Rectal smooth muscle tissue (tissue), 1 donor: Measurements from ENCODE around the gene LYZL2.
"Not testable (repeated sequence)": the region's sequence is repeated elsewhere in the genome, so short reads cannot be mapped to it uniquely, and the experiment has no call there.

ENCODE experiments used
- H3K27ac ChIP-seq: one replicate; pipeline ENCODE4 v1.7.0; 2013; ENCODE audit warnings: low read depth, low read length, inconsistent platforms
- H3K27me3 ChIP-seq: one replicate; pipeline ENCODE4 v1.7.0; 2013; ENCODE audit warnings: low read length; ENCODE audit not compliant: control insufficient read depth, insufficient read depth
- H3K36me3 ChIP-seq: one replicate; pipeline ENCODE4 v1.7.0; 2013; ENCODE audit warnings: low read length; ENCODE audit not compliant: control insufficient read depth, insufficient read depth
- H3K4me1 ChIP-seq: one replicate; pipeline ENCODE4 v1.7.0; 2013; ENCODE audit warnings: low read length; ENCODE audit not compliant: control insufficient read depth, insufficient read depth
- H3K4me3 ChIP-seq: one replicate; pipeline ENCODE4 v1.7.0; 2013; ENCODE audit warnings: low read length
- H3K9ac ChIP-seq: one replicate; pipeline ENCODE4 v1.7.0; 2013; ENCODE audit warnings: low read length

The LYZL2 gene

DNA sequence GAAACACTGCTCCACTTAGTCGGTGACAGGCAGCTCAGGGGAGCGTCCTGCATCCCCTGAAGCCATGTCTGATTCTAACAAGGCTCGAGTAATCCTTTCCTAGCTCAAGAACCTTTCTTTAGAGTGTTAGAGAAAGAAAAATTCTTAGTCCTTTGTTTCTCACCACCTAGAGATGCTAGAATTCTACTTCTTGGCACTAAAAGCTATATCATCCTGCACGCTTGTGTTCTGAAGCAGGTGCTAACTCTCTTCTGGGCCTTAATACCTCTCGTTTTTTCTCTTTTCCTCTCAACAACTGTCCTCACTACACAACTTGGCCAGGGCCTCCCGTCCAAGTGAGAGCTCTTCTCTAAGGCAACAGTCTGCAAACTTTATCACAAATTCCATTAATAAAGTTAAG lies at the start of gene LYZL2:
LYZL2 (minus strand) TSS at position 101 of the 400 bp plus-strand sequence. CDS start 2,838 bp downstream, outside the sequence.
- Histone ChIP-seq H3K36me3 (no peaks in the 10 kb centered on the region), H3K4me1 (no peaks in the 10 kb centered on the region), H3K9ac (no peak within 1 kb of the TSS), H3K4me3 (no peak within 1 kb of the TSS), H3K27ac (no peak within 1 kb of the TSS), H3K27me3 (no peaks in the 10 kb centered on the region)

DNA sequence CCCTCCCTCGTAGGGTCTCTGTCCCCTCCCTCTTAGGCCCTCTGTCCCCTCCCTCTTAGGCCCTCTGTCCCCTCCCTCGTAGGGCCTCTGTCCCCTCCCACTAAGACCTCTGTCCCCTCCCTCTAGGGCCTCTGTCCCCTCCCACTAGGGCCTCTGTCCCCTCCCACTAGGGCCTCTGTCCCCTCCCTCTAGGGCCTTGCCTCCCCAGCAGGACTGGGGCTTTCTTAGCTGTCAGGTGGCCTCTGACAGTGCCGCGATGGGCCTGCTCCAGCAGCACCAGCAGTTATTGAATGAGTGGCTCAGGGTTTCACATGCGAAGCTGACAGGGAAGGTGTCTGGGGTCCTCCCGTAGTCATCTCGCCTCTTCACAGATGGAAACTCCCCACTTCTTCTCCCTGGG lies 48.1 kb upstream of the LYZL2 start:
- H3K4me1 ChIP-seq, H3K9ac ChIP-seq, H3K27me3 ChIP-seq, H3K4me3 ChIP-seq, H3K36me3 ChIP-seq, H3K27ac ChIP-seq: not testable (repeated sequence)

DNA sequence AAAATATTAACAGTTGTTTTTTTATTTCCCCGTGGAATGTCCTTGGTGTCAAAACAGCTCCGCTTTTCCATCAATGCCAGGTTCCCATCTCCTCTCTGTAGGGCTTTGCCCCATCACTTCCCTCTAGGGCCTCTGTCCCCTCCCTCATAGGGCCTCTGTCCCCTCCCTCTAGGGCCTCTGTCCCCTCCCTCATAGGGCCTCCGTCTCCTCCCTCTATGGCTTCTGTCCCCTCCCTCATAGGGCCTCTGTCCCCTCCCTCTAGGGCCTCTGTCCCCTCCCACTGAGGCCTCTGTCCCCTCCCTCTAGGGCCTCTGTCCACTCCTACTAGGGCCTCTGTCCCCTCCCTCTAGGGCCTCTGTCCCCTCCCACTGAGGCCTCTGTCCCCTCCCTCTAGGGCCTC lies 47.6 kb upstream of the LYZL2 start:
- not testable (repeated sequence) for H3K4me1 ChIP-seq, H3K27ac ChIP-seq, H3K9ac ChIP-seq, H3K27me3 ChIP-seq, H3K36me3 ChIP-seq, H3K4me3 ChIP-seq

DNA sequence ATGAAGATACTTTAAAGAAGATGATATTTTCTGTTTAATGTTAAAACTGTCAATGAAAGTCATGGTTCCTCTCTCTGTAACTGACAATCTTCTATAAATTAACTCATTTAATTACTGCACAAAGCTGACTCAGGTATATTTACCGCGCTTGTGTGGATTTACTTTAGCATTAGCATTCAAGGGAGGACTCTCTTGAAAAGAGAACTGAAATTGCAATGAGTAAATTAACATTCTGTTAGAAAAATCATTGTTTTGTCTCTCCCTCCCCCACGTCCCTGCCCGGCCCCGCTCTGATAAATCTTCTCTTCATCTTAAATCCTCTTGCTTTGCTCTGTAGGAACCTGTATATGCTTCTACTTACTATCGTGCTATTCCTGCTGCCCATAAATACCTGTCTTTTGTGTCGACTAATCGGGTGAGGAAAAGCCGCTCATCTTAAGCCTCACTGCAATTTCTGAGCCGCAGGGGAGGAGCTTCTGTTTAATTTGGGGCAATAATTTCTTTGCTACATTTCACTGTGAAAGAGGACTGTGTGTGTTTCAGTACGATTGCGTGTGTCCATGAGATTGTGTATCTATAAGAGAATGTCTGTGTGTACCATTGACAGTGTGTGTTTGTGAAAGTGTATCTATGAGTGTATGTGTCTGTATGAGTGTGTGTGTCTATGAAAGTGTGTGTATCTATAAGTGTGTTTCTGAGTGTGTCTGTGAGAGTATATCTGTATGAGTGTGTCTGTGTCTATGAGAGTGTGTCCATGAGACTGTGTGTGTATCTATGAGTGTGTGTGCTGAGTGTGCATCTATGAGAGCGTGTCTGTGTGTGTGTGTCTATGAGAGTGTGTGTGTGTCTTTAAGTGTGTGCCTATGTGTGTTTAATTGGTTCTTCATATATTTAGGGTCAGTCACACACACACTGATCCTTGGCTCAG lies 46.5 kb upstream of the LYZL2 start:
- Histone ChIP-seq H3K4me3 (no peak overlapping the region), H3K27me3 (no peaks in the 10 kb centered on the region), H3K27ac (no peak overlapping the region), H3K9ac (no peak overlapping the region), H3K36me3 (no peaks in the 10 kb centered on the region), H3K4me1 (no peaks in the 10 kb centered on the region)

DNA sequence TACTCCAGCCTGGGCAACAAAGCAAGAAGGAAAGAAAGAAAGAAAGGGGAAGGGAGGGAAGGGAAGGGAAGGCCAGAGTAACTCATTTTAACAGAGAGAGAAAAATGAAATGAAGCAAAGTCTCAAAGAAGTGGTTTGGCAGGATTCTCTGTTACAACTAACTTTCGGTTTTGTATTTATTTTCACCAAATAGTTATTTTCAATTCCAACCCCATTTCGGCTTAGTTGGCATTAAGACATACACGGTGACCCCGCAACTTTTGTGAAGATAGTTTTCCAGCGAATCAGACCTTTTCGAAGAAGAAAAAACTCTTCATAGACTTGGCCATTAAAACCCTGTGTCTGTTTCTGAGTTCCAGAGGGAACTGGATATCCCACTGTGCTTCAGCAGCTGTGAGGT lies 45.2 kb upstream of the LYZL2 start:
- Histone ChIP-seq H3K9ac (no peak overlapping the region), H3K27me3 (no peaks in the 10 kb centered on the region), H3K4me1 (no peaks in the 10 kb centered on the region), H3K4me3 (no peak overlapping the region), H3K27ac (no peak overlapping the region), H3K36me3 (no peaks in the 10 kb centered on the region)

DNA sequence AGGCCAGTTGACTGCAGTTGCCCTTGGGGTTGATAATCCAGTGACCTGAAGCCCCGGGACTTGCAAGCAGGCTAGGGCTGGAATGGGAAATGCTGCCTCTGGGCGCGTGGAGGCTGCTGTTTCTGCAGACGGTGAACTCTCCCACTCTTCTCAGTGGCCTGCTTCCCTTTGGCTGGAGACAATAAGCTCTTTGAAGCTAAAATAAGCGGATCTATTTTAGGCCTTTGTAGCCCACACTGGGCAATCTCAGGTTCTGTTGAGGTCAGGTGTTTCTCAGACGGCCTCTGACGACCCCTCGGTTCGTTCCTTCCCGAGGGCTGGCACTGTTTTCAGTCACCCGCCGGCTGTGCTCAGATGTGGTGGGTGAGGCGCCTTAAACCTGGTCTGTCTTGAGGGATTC lies 43.7 kb upstream of the LYZL2 start:
- H3K4me1 ChIP-seq, H3K27ac ChIP-seq, H3K27me3 ChIP-seq, H3K4me3 ChIP-seq, H3K9ac ChIP-seq, H3K36me3 ChIP-seq: not testable (repeated sequence)

DNA sequence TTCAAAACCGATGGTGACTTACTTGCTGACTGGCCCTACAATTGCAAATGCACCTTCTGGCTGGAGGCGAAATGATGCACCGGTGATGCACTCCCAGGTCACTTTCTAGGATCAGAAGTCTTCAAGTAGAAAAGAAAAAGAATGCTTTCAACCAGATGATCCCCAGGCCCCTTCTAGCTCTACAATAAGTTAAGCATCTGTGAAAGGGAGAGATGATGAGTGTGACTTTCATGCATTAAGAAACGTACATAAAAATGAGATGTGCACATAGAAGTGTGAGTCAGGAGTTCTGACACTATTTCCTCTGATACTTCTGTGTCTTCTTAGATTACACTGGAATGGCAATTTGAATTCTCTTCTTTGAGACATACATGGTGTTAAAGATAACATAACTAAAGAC lies 42.8 kb upstream of the LYZL2 start:
- not testable (repeated sequence) for H3K4me1 ChIP-seq, H3K27ac ChIP-seq, H3K36me3 ChIP-seq, H3K4me3 ChIP-seq, H3K27me3 ChIP-seq, H3K9ac ChIP-seq

DNA sequence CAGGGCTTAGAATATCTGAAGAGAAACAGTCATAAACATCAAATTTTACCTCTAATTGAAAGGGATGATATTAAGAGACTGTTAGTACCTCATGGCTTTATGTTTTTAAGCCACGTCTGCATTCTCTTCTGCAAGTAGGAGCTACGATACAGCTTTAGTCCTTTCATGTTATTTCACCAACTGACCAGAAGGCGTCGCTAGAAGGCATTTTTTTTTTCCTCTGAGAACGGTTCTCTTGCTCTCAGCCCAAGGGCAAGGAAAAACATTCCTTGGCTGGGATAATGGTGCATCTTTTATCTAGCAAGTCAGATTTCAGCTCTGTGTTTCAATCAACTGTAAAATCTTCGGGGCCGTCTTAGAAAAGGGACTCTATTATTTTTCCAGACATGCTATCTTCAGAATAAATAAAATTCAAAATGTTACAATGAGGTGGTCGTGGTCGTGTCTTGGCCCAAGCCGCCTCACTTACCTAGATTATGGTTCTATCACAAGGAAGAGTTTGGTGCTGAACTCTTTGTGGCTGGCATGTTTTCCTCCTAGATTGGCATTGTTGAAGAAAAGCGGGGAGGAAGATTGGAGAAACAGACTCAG lies 41.6 kb upstream of the LYZL2 start:
- Histone ChIP-seq H3K4me3 (peak overlapping the region; percentile 4), H3K4me1 (no peaks in the 10 kb centered on the region), H3K36me3 (no peaks in the 10 kb centered on the region), H3K27me3 (no peaks in the 10 kb centered on the region), H3K27ac (no peak overlapping the region), H3K9ac (no peak overlapping the region)

DNA sequence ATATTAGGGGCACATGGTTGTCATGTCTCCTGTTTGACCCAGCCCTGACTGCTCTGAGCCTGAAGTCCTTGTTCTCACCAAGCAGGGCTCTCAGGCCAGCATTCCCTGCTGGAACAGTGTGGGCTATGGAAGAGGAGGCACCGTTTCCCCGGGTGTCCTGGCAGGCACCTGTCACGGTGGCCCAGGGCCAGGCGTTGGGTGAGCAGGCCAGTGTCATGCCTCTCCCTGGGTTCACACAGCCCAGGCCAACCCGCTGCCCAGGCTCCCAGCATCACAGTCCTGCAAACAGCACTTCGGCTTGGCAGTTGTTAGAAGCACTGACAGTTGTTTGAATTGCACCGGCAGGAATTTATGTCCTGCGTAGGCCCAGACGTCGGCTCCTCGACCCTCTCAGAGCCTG lies 38.4 kb upstream of the LYZL2 start:
- H3K4me3 ChIP-seq, H3K27me3 ChIP-seq, H3K36me3 ChIP-seq, H3K9ac ChIP-seq, H3K4me1 ChIP-seq: not testable (repeated sequence)
- H3K27ac ChIP-seq, result peak overlapping the region; percentile 39

DNA sequence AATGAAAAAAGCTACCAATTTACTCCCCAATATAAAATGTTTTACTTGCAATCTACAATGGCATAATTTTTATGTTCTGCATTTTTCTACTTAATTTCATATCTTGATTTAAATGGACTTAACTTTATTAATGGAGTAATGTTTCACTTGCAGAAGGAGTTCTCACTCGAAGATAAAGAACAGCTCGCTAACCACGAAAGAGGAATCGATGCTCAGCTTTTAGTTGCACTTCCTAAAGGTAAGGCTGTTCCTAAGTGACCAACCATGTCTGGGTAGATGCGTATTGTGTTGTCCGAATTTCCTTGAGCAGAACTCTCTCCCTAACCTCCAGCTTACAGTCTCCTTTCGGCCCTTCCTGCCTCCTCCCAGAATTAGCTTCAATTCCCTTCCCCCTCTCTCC lies 33.9 kb upstream of the LYZL2 start:
- H3K27me3 ChIP-seq, H3K9ac ChIP-seq, H3K4me1 ChIP-seq, H3K27ac ChIP-seq, H3K36me3 ChIP-seq, H3K4me3 ChIP-seq: not testable (repeated sequence)

DNA sequence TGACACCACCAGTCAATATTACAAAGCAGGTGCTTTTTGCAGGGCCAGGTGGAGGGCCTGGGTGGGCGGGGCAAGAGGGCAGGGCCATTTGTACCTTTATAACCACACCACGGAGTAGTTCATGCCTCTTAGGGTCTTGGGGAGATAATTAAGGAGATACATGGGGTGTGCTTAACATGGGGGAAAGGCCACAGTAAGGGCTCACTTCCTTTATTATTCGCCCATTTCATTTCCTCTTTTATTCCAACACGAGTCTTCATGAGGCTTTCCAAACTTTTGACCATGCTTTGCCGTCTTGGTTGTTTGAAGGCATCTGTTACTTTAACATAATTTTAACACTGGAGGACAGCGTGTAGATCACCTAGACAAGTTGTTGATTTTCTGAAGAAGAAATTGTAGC lies 33.3 kb upstream of the LYZL2 start:
- no peak overlapping the region for H3K27ac ChIP-seq
- H3K9ac ChIP-seq, result no peak overlapping the region
- H3K36me3 ChIP-seq, result no peaks in the 10 kb centered on the region
- H3K4me1 ChIP-seq, result no peaks in the 10 kb centered on the region
- no peaks in the 10 kb centered on the region for H3K27me3 ChIP-seq
- no peak overlapping the region for H3K4me3 ChIP-seq

DNA sequence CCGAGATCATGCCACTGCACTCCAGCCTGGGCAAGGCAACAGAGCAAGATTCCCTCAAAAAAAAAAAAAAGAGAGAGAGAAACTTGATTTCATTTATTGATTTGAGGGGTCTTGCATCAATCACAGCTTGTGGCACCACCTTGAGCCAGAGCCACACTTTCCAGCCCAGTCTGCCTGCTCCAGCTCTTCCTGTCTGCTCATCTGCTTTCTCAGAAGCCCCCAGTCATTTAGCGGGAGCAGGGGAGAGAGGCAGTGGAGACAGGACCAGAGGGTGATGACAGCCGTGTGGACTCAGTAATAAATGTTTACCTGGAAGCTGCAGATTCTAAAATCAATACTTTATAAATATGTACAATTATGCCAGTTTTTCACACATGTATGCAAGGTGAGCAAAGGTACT lies 30.8 kb upstream of the LYZL2 start:
- not testable (repeated sequence) for H3K4me1 ChIP-seq, H3K36me3 ChIP-seq, H3K27ac ChIP-seq, H3K4me3 ChIP-seq, H3K27me3 ChIP-seq, H3K9ac ChIP-seq

DNA sequence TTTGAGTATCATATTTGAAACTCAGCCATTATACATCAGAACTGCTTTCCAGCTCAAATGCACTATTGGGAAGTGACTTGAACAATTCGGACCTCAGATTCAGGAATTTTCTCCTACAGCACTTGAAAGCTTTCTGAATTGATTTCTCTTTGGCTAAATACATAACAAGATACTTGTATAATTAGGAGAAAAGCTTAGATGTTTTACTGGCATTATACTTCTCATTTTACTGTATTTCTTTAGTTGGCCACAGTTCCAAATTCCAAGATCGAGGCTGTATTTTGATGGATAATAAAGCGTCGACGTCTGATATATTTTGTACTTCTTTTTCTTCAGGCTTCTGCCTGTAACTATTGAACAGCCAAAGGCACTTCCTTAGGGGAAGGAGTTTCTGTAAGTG lies 26.7 kb upstream of the LYZL2 start:
- peaks cover 2% of the 10 kb centered on the region for H3K4me1 ChIP-seq
- no peak overlapping the region for H3K4me3 ChIP-seq
- H3K36me3 ChIP-seq, result no peaks in the 10 kb centered on the region
- H3K27me3 ChIP-seq, result no peaks in the 10 kb centered on the region
- no peak overlapping the region for H3K27ac ChIP-seq
- no peak overlapping the region for H3K9ac ChIP-seq
